SJSA1 (cell line): Measurements from ENCODE around the gene LRRTM4. TPM values are rescaled to one million over a fixed set of nuclear protein-coding genes. Genes with fewer than 3 reads are reported as not detected.
"Not testable (repeated sequence)": the region's sequence is repeated elsewhere in the genome, so short reads cannot be mapped to it uniquely, and the experiment has no call there.

Experiments used
- DNase-seq, 2 experiments: peaks; one replicate each; pipeline ENCODE4 v3.0.0-alpha.2; 2015 to 2020; ENCODE audit warnings: low spot score in 2 of 2, low read depth in 1 of 2
- H3K27ac ChIP-seq: fragments of 250-450 bp; sonication (Bioruptor Pico); 2 replicates; pipeline ENCODE4 v1.5.1; 2020; ENCODE audit warnings: mild to moderate bottlenecking, moderate library complexity
- H3K27me3 ChIP-seq: fragments of 250-450 bp; sonication (Bioruptor Pico); replicated peaks from 2 replicates; pipeline ENCODE4 v1.5.1; 2020; ENCODE audit warnings: mild to moderate bottlenecking, moderate library complexity
- H3K36me3 ChIP-seq: fragments of 250-450 bp; sonication (Bioruptor Pico); 2 replicates; pipeline ENCODE4 v1.5.1; 2020; ENCODE audit warnings: mild to moderate bottlenecking
- H3K4me1 ChIP-seq: fragments of 250-450 bp; sonication (Bioruptor Pico); replicated peaks from 2 replicates; pipeline ENCODE4 v1.6.1; 2021; ENCODE audit warnings: mild to moderate bottlenecking
- H3K4me3 ChIP-seq: fragments of 250-450 bp; sonication (Bioruptor Pico); 2 replicates; pipeline ENCODE4 v1.5.1; 2020; ENCODE audit warnings: mild to moderate bottlenecking
- H3K9me3 ChIP-seq: fragments of 250-450 bp; sonication (Bioruptor Pico); replicated peaks from 2 replicates; pipeline ENCODE4 v1.5.1; 2020; ENCODE audit warnings: mild to moderate bottlenecking
- total RNA-seq: library from RNA; depleted of rRNA; stranded (reverse); fragments of >200 nt; shearing (Covaris generic); gene quantifications from 2 replicates; pipeline ENCODE4 v1.2.3, GENCODE V29; 2014

The LRRTM4 gene
- total RNA-seq, 1 experiment from 2014 or later: not detected

DNA sequence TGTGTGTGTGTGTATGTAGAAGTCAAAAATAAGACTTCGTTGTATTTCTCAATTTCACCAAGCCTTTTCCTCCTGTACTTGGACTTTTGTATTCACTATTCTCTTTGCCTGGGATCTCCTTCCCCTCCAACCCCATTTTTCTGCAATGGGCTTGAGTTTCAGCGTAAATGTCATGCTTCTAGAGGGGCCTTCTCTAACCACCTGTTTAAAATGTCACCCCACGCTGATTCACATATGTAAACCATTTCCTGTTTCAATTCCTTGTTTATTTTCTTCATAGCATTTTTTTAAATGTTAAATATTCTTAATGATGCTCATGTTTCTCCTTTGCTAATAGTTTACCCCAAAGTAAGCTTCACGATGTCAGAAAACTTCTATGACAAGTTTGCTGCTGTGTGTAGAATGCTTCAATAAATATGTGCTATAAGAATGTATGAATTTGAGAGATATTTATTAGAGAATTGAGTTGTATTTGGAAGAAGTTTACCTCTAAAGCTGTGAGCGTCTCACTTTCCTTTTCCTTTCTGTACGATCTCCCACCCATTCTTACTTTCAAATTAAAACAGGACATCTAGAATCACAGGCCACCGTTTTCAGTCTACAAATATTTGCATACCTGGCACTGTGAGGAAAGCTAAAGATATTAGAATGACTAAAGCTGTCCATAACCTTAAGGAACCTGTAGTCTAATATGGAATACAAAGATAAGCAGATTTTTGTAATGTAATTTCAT, 762.4 kb downstream of the LRRTM4 start:
- Histone ChIP-seq H3K4me1 (no peaks in the 10 kb centered on the region), H3K9me3 (no peaks in the 10 kb centered on the region), H3K27ac (no peak overlapping the region), H3K36me3 (no peaks in the 10 kb centered on the region), H3K27me3 (no peaks in the 10 kb centered on the region), H3K4me3 (no peak overlapping the region)
- no peak for DNase-seq

DNA sequence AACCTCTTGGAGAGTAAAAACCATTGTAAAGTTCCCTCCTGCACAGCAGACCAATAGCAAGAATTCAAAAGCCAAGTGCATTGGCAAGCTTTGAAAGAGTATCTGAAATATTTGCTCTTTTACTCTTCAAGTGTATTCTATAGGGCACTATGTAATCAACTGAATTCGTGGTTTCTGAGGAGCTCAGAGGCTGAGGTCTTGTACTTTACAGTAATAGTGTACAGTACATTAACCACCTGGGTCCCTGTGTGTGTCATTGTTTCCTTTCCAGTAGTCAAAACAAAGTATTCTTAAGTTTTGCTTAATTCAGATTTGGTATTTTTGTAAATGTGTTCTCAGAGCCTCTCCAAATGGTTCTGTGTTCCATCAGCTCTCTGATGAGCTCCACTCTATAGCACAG, 769.7 kb downstream of the LRRTM4 start:
- no peaks in the 10 kb centered on the region for H3K27me3 ChIP-seq
- no peaks in the 10 kb centered on the region for H3K36me3 ChIP-seq
- no peaks in the 10 kb centered on the region for H3K4me1 ChIP-seq
- no peak overlapping the region for H3K4me3 ChIP-seq
- no peak overlapping the region for H3K27ac ChIP-seq
- no peak for DNase-seq
- 0 out of 2 replicates have a peak, but pooled peaks cover 2% of the 10 kb centered on the region for H3K9me3 ChIP-seq

DNA sequence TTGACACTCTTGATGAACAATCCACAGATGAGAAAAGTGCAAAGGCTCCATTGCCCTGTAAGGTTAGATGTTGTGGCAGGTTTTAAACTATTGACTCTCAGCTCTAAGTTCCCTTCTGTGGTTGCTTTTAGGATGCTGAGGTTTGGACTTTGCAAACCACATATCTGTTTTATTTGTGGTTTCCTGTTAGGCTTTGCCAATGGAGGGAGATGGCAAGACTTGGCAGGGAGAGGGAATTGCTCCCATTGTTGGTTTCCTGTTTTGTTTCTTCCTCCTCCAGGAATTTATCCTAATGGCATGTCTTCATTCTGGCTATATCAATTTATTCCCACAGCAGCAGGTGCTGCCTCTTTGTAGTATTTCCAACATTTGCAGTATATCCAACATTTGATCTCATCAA, 772.3 kb downstream of the LRRTM4 start:
- H3K9me3 ChIP-seq: 0 out of 2 replicates have a peak, but pooled peaks cover 2% of the 10 kb centered on the region
- no peaks in the 10 kb centered on the region for H3K36me3 ChIP-seq
- no peaks in the 10 kb centered on the region for H3K27me3 ChIP-seq
- no peak for DNase-seq
- H3K4me3 ChIP-seq: no peak overlapping the region
- H3K27ac ChIP-seq: no peak overlapping the region
- H3K4me1 ChIP-seq: no peaks in the 10 kb centered on the region

DNA sequence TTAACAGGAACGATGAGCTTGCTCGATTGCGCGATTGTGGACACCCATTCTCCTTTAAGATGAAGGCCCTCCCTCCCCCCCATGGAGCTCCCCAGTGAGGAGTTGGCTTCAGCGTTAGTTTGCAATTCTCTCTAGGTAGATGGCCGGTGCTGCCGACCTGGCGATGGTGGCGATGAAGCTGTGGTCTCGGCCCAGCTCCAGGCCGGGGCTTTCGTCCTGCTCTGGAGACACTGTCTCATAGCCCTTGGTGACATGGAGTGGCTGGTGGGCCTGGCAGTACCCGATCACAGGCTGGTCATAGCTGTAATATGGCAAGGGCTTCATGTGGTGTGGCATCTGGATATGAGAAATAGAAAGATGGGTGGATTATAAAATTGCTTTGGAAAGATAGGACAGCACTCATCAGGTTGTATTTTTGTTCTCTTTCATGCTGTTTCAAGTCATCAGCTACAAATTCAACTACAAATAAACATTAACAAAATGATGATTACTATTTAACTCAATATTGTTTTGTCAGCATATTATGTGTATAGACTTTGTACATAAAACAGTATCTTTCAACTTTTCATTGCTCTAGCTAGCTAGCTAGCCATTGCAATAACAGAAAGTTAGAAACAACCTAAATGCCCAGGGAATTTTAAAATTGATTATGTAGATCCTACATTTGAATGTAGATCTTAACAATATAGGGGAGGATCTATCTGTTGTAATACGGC, 773.4 kb downstream of the LRRTM4 start:
- Histone ChIP-seq H3K27ac (no peak overlapping the region), H3K4me3 (no peak overlapping the region), H3K36me3 (no peaks in the 10 kb centered on the region), H3K9me3 (0 out of 2 replicates have a peak, but pooled peaks cover 2% of the 10 kb centered on the region), H3K27me3 (no peaks in the 10 kb centered on the region), H3K4me1 (no peaks in the 10 kb centered on the region)
- no peak for DNase-seq

DNA sequence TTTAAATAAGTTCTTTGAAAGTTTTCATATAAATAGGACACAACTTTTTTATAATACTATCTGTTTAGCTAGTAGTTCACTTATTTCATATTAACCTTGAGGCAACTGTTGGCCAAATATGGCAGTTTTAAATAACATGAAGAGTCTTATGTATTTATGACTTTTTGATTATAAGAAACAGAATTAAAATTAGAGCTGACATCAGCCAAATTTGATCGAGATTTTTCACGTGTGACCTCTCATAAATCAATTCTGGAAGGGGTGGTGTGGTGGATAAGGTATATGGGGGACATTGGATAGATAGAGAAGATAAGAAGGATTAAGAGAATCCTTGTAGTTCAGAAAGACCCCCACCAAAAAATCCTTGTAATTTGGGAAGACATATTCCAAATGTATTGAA, 776.6 kb downstream of the LRRTM4 start:
- no peaks in the 10 kb centered on the region for H3K4me1 ChIP-seq
- H3K27me3 ChIP-seq: no peaks in the 10 kb centered on the region
- no peaks in the 10 kb centered on the region for H3K9me3 ChIP-seq
- no peaks in the 10 kb centered on the region for H3K36me3 ChIP-seq
- DNase-seq: no peak
- no peak overlapping the region for H3K4me3 ChIP-seq
- H3K27ac ChIP-seq: no peak overlapping the region

DNA sequence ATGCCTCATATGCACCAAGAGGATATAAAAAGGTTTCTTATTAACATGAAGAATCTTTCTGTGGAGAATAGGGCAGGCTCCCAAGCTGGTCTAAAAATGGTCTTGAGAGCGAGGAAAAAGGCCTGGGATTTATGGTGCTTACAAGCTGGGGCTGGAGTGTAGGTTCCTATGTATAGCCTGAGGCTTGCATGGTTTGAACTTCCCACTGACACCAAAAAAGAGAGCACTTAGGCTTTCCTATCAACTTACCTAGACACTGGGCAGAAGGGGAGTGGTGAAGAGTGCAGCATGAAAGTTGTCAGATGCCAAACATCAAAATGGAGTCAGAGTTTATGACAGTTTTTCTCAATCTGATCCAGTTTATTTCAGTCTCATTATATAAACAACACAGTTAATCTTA, 784.6 kb downstream of the LRRTM4 start:
- DNase-seq: no peak
- no peaks in the 10 kb centered on the region for H3K9me3 ChIP-seq
- no peaks in the 10 kb centered on the region for H3K36me3 ChIP-seq
- H3K4me1 ChIP-seq: no peaks in the 10 kb centered on the region
- no peaks in the 10 kb centered on the region for H3K27me3 ChIP-seq
- no peak overlapping the region for H3K4me3 ChIP-seq
- no peak overlapping the region for H3K27ac ChIP-seq

DNA sequence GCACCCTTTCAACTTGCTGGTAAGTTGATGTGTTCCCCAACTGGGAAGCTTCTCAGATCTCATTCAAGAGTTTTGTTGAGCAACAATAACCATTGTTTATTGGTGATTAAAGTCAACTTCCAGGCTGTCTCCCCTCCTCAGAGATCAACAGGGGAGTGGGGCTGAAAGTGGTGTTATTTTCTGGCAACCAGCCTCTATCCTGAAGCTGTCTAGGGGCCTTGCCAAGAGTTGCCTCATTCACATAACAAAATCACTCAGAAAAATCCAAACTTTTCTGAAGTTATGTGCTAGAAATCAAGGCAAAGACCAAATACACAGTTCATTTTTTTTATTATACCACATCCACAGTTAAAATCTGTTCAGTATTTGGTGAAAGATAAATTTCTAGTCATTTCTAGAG, 788.4 kb downstream of the LRRTM4 start:
- H3K27me3 ChIP-seq: no peaks in the 10 kb centered on the region
- no peaks in the 10 kb centered on the region for H3K36me3 ChIP-seq
- no peak overlapping the region for H3K27ac ChIP-seq
- H3K4me3 ChIP-seq: no peak overlapping the region
- no peaks in the 10 kb centered on the region for H3K9me3 ChIP-seq
- H3K4me1 ChIP-seq: no peaks in the 10 kb centered on the region
- no peak for DNase-seq

DNA sequence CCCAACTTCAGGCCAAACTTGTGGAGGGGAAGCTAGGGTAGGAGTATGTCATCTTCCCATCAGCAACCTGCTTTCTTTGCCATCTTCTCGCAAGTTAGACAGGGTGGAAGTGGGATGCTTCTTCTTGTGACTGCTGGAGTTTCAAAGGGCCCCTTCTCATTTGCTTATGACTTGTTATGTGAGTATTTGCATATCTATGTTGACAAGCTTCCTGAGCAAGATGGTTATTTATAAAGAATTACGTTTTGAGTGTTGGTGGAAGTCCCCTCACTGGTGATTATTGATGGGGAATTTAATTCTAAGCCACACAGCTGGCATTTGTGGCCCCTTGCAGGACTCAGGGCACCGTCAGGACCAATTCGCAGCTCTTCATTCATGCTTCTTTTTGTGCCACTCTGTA, 791.0 kb downstream of the LRRTM4 start:
- Histone ChIP-seq H3K27me3 (no peaks in the 10 kb centered on the region), H3K9me3 (no peaks in the 10 kb centered on the region), H3K4me1 (no peaks in the 10 kb centered on the region), H3K36me3 (no peaks in the 10 kb centered on the region), H3K4me3 (no peak overlapping the region), H3K27ac (no peak overlapping the region)
- no peak for DNase-seq

DNA sequence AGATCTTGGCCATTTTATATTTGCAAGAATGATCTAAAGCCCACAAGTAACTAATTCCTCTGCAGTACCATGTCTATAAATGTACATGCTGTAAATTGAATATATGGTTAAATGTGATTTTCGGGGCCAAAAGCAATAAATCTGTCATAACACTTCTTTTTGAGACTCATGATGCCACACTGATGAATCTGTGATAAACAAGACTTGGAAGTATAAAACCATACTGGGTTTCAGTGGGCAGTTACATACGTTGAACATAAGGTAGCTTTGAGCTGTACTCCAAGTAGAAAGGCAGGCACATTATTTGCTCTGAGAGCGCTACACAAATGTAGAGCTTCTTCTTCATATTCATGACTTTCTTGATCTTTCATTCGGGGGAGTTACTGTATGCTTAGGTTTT, 792.2 kb downstream of the LRRTM4 start:
- DNase-seq: no peak
- Histone ChIP-seq H3K27me3 (no peaks in the 10 kb centered on the region), H3K27ac (no peak overlapping the region), H3K4me3 (no peak overlapping the region), H3K4me1 (no peaks in the 10 kb centered on the region), H3K36me3 (no peaks in the 10 kb centered on the region), H3K9me3 (no peaks in the 10 kb centered on the region)

DNA sequence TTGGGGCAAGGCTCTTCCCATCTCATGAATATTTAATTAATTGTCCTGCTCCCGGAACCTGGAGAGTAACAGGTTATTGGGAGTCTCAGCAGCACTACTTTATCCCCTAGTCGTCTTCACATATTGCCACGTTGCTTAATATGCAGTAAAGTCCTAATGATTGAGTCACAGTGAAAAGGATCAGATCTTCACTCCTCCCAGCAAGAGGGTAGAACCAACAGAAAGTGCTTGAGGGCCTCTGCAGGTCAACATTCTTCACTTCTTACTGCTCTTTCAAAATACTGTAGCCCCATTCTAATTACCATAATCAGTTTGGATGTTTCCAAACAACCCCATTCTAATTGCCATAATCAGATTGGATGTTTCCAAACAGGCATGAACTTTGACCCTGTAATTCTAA, 801.0 kb downstream of the LRRTM4 start:
- H3K9me3 ChIP-seq: no peaks in the 10 kb centered on the region
- no peaks in the 10 kb centered on the region for H3K36me3 ChIP-seq
- no peaks in the 10 kb centered on the region for H3K4me1 ChIP-seq
- DNase-seq: no peak
- no peak overlapping the region for H3K27ac ChIP-seq
- H3K4me3 ChIP-seq: no peak overlapping the region
- H3K27me3 ChIP-seq: no peaks in the 10 kb centered on the region

DNA sequence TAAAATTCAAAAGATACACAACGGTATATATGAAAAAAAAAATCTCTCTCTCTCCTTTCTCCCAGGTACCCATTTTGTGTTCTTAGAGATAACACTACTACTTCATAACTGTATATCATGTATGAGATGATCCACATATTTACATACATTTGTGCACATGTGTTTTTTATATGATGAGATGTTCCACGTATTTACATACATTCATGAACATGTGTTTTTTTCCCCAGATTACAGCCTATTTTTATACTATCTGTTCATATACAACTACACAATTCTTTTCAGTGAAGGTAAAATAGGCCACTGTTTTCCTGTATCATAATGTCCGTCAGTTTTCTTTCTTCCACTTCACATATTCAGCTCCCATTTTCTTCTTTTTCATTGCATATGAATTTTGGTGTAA, 808.9 kb downstream of the LRRTM4 start:
- H3K4me1 ChIP-seq: no peaks in the 10 kb centered on the region
- no peaks in the 10 kb centered on the region for H3K9me3 ChIP-seq
- no peaks in the 10 kb centered on the region for H3K27me3 ChIP-seq
- H3K27ac ChIP-seq: no peak overlapping the region
- no peak overlapping the region for H3K4me3 ChIP-seq
- DNase-seq: no peak
- H3K36me3 ChIP-seq: no peaks in the 10 kb centered on the region

DNA sequence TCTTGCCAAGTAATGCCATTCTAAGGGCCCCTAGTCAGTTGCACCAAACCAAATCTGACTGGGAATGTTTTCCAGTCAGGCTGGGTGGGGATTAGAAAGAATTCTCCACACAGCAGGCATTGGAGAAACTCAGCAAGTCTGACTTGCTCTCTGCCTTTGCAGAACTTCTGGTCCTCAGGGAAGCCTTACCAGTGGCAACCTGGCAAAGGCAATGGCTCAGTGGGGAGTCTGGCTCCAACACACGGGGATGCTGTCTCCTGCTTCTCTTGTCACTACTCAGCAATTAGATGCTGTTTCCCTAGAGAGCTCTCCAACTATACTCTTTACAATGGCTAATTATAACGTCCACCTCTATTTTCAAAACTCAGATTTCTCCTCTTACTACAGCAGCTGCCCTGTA, 810.7 kb downstream of the LRRTM4 start:
- Histone ChIP-seq H3K4me3 (no peak overlapping the region), H3K4me1 (no peaks in the 10 kb centered on the region), H3K27ac (no peak overlapping the region), H3K36me3 (no peaks in the 10 kb centered on the region), H3K27me3 (no peaks in the 10 kb centered on the region), H3K9me3 (no peaks in the 10 kb centered on the region)
- DNase-seq: no peak

DNA sequence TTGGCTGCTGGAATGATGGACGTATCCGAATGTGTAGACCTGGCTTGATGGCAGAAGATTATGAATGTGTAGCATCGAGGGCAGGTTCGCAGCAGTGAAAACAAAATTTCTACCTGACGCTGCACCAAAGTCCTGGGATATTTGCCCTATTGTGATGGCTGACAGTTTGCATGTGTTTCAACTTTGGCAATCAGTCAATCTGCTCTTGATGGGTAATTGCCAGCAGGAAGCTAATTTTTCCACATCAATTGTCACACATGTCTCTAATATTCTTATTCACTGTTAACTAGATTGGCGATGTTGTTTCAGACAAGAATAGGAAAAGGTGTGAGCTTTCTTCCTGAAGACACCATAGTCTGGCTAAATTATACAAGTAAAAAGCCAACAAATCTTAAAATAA, 821.3 kb downstream of the LRRTM4 start:
- no peak overlapping the region for H3K4me3 ChIP-seq
- no peak overlapping the region for H3K27ac ChIP-seq
- no peaks in the 10 kb centered on the region for H3K36me3 ChIP-seq
- DNase-seq: no peak
- no peaks in the 10 kb centered on the region for H3K9me3 ChIP-seq
- no peaks in the 10 kb centered on the region for H3K4me1 ChIP-seq
- no peaks in the 10 kb centered on the region for H3K27me3 ChIP-seq

DNA sequence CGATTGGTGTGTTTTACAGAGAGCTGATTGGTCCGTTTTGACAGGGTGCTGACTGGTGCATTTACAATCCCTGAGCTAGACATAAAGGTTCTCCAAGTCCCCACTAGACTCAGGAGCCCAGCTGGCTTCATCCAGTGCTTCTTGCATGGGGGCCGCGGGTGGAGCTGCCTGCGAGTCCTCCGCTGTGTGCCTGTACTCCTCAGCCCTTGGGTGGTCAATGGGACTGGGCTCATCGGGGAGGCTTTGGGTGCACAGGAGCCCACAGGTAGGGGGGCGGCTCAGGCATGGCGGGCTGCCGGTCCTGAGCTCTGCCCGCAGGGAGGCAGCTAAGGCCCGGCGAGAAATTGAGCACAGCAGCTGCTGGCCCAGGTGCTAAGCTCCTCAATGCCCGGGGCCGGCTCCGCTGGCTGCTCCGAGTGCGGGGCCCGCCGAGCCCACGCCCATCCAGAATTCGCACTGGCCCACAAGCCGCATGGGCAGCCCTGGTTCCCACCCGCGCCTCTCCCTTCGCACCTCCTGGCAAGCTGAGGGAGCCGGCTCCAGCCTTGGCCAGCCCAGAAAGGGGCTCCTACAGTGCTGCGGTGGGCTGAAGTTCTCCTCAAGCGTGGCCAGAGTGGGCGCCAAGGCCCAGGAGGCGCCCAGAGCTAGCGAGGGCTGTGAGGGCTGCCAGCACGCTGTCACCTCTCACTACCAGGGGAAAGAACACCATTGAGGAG, 824.0 kb downstream of the LRRTM4 start:
- not testable (repeated sequence) for DNase-seq, H3K36me3 ChIP-seq, H3K4me3 ChIP-seq, H3K27ac ChIP-seq, H3K4me1 ChIP-seq, H3K9me3 ChIP-seq, H3K27me3 ChIP-seq
